PFSK-1 (cell line): ENCODE results near the gene SUZ12.

ENCODE experiments used
- FOXP2 ChIP-seq: optimal IDR thresholded peaks from 2 replicates; pipeline ENCODE3; 2011; ENCODE audit warnings: borderline replicate concordance, control low read depth, inconsistent platforms; ENCODE audit not compliant: insufficient read depth; ENCODE audit errors: extremely low read length, extremely low read depth
- POLR2AphosphoS5 ChIP-seq: IDR thresholded peaks from 2 replicates; pipeline ENCODE4 v1.6.1; 2012; ENCODE audit warnings: low read depth, mild to moderate bottlenecking, control low read depth, low read length, moderate library complexity
- REST ChIP-seq, 2 experiments: IDR thresholded peaks; 2 replicates each; pipeline versions ENCODE4 v1.6.1 to v1.8.0; 2011 to 2012; ENCODE audit warnings: low read depth in 2 of 2, low read length in 2 of 2, control low read depth in 1 of 2, inconsistent platforms in 1 of 2, mild to moderate bottlenecking in 1 of 2, moderate library complexity in 1 of 2; ENCODE audit not compliant: insufficient read depth in 1 of 2
- SIN3A ChIP-seq: IDR thresholded peaks from 2 replicates; pipeline ENCODE4 v1.6.1; 2012; ENCODE audit warnings: mild to moderate bottlenecking, low read length, moderate library complexity, borderline replicate concordance; ENCODE audit not compliant: insufficient read depth
- TAF1 ChIP-seq: IDR thresholded peaks from 2 replicates; pipeline ENCODE4 v1.6.1; 2012; ENCODE audit warnings: low read length, control low read depth, borderline replicate concordance; ENCODE audit not compliant: insufficient read depth

DNA sequence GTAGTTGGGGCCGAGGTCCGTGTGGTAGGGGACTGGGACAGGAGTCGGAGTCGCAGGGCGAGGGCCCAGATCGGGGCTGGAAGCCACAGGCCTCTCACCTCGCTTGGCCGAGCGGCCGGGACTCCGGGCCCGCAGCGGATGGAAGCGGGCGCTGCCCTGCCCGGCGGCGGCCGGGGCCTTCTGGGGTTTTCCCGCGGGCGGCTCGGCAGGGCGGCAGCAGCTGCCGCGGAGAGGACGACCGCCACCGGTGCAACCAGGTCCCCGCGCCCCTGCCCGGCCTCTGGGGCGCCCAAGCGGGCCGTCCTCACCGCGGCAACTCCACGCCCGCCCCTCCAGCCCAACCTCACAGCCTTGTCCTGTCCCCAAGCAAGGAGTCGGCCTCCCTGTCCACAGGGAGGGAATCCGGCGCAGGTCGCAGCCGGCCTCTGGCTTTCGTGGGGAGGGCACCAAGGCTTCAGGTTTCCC lies 19.7 kb upstream of the SUZ12 start:
- TF ChIP-seq SIN3A (no peak), REST (IDR thresholded peaks at IDR 0.05; ENCODE audit: insufficient read depth in 1 of 2, low read depth in 2 of 2, low read length in 2 of 2) (no peak), TAF1 (no peak), POLR2AphosphoS5 (no peak), FOXP2 (no peak)
